ENCODE measurements around the gene MEGF11. TPM values are rescaled to one million over a fixed set of nuclear protein-coding genes. Genes with fewer than 3 reads are reported as not detected.

MEGF11 gene
- total RNA-seq, 1 donor from 2014 or later: 0.77 TPM

GRCh38 chr15:66027268-66027805, 226.2 kb downstream of the MEGF11 start:
- no peak for DNase-seq (ENCODE audit: low spot score)
- Mint-ChIP-seq H3K27ac (ENCODE audit: unreplicated experiment) (no peak overlapping the region), H3K9me3 (ENCODE audit: unreplicated experiment) (no peaks in the 10 kb centered on the region), H3K4me3 (ENCODE audit: unreplicated experiment) (no peak overlapping the region), H3K27me3 (ENCODE audit: unreplicated experiment) (peaks cover 3% of the 10 kb centered on the region), H3K4me1 (ENCODE audit: unreplicated experiment) (no peaks in the 10 kb centered on the region), H3K36me3 (ENCODE audit: low read depth, unreplicated experiment) (peaks cover 7% of the 10 kb centered on the region)
- TF ChIP-seq CTCF (IDR thresholded peaks at IDR 0.05; ENCODE audit: unreplicated experiment): no peak

- DNase-seq (ENCODE audit: low spot score): no peak
- Mint-ChIP-seq H3K36me3 (ENCODE audit: low read depth, unreplicated experiment) (no peaks in the 10 kb centered on the region), H3K4me1 (ENCODE audit: unreplicated experiment) (no peaks in the 10 kb centered on the region), H3K27ac (ENCODE audit: unreplicated experiment) (no peak overlapping the region), H3K27me3 (ENCODE audit: unreplicated experiment) (peaks cover 1% of the 10 kb centered on the region), H3K4me3 (ENCODE audit: unreplicated experiment) (no peak overlapping the region), H3K9me3 (ENCODE audit: unreplicated experiment) (no peaks in the 10 kb centered on the region)
- TF ChIP-seq CTCF (IDR thresholded peaks at IDR 0.05; ENCODE audit: unreplicated experiment): no peak
Measured at GRCh38 chr15:66025972-66026371, 227.6 kb downstream of the MEGF11 start.

- H3K4me1 Mint-ChIP-seq (ENCODE audit: unreplicated experiment): no peaks in the 10 kb centered on the region
- no peaks in the 10 kb centered on the region for H3K9me3 Mint-ChIP-seq (ENCODE audit: unreplicated experiment)
- H3K27me3 Mint-ChIP-seq (ENCODE audit: unreplicated experiment): peaks cover 1% of the 10 kb centered on the region
- no peak overlapping the region for H3K4me3 Mint-ChIP-seq (ENCODE audit: unreplicated experiment)
- H3K27ac Mint-ChIP-seq (ENCODE audit: unreplicated experiment): no peak overlapping the region
- DNase-seq (ENCODE audit: low spot score): no peak
- TF ChIP-seq CTCF (IDR thresholded peaks at IDR 0.05; ENCODE audit: unreplicated experiment): no peak
- H3K36me3 Mint-ChIP-seq (ENCODE audit: low read depth, unreplicated experiment): no peaks in the 10 kb centered on the region
Measured at GRCh38 chr15:66025015-66025452, 228.5 kb downstream of the MEGF11 start.

GRCh38 chr15:66024116-66024515, 229.4 kb downstream of the MEGF11 start:
- H3K27ac Mint-ChIP-seq (ENCODE audit: unreplicated experiment): no peak overlapping the region
- H3K4me1 Mint-ChIP-seq (ENCODE audit: unreplicated experiment): no peaks in the 10 kb centered on the region
- no peaks in the 10 kb centered on the region for H3K9me3 Mint-ChIP-seq (ENCODE audit: unreplicated experiment)

More at GRCh38 chr15:66024116-66024515, 229.4 kb downstream of the MEGF11 start:
- no peak overlapping the region for H3K4me3 Mint-ChIP-seq (ENCODE audit: unreplicated experiment)
- no peaks in the 10 kb centered on the region for H3K36me3 Mint-ChIP-seq (ENCODE audit: low read depth, unreplicated experiment)
- peaks cover 4% of the 10 kb centered on the region for H3K27me3 Mint-ChIP-seq (ENCODE audit: unreplicated experiment)
- TF ChIP-seq CTCF (IDR thresholded peaks at IDR 0.05; ENCODE audit: unreplicated experiment): no peak
- no peak for DNase-seq (ENCODE audit: low spot score)
